Endothelial cell of umbilical vein (primary cell): ENCODE measurements around the gene MBD5.

ENCODE experiments used
- CTCF ChIP-seq, 2 donors: IDR thresholded peaks; 1 replicate in 1 of 2; 2 replicates in 1 of 2; pipeline ENCODE4 v1.5.1; 2011; ENCODE audit warnings: low read length in 2 of 2, mild to moderate bottlenecking in 2 of 2, moderate library complexity in 2 of 2, control low read depth in 1 of 2, inconsistent platforms in 1 of 2, low read depth in 1 of 2; ENCODE audit not compliant: insufficient read depth in 1 of 2; ENCODE audit errors: extremely low read depth in 1 of 2
- EZH2 ChIP-seq: IDR thresholded peaks from 2 replicates; pipeline ENCODE4 v1.6.1; 2012; ENCODE audit warnings: borderline replicate concordance, low read depth, mild to moderate bottlenecking, moderate library complexity, low read length, inconsistent platforms; ENCODE audit not compliant: severe bottlenecking
- JUN ChIP-seq: IDR thresholded peaks from 2 replicates; pipeline ENCODE4 v1.6.1; 2011; ENCODE audit warnings: borderline replicate concordance, low read depth; ENCODE audit not compliant: insufficient read length, insufficient read depth
- MAX ChIP-seq: IDR thresholded peaks from 2 replicates; pipeline ENCODE4 v1.6.1; 2011; ENCODE audit not compliant: insufficient read depth, insufficient read length
- MYC ChIP-seq: IDR thresholded peaks from one replicate; pipeline ENCODE4 v1.6.1; 2011; ENCODE audit warnings: mild to moderate bottlenecking, low read depth, low read length
- POLR2A ChIP-seq: IDR thresholded peaks from 2 replicates; pipeline ENCODE4 v1.6.1; 2012; ENCODE audit warnings: low read depth, mild to moderate bottlenecking, control low read depth, low read length
- POLR2AphosphoS5 ChIP-seq: IDR thresholded peaks from 2 replicates; pipeline ENCODE4 v1.6.1; 2012; ENCODE audit warnings: low read depth, mild to moderate bottlenecking, control low read depth, low read length, moderate library complexity; ENCODE audit not compliant: insufficient read depth

GRCh38 chr2:148486655-148487054 lies 465.8 kb downstream of the MBD5 start:
- TF ChIP-seq CTCF (IDR thresholded peaks at IDR 0.05; ENCODE audit: extremely low read depth in 1 of 2, insufficient read depth in 1 of 2, low read depth in 1 of 2, low read length in 2 of 2), result no peak
- TF ChIP-seq MAX, result no peak
- no peak for TF ChIP-seq JUN
- no peak for TF ChIP-seq POLR2AphosphoS5
- TF ChIP-seq POLR2A, result no peak
- no peak for TF ChIP-seq EZH2
- TF ChIP-seq MYC, result no peak
